Measurements from ENCODE around the gene ALPK1.
A peak's percentile ranks its signal among the peaks of the same experiment; 100 is the strongest.

Gene ALPK1

GRCh38 chr4:112296949-112297880, at the start of gene ALPK1:
Gene ALPK1 (plus strand): TSS chr4:112297369.
- CTCF ChIA-PET, result interaction anchor here (0.6 kb wide), 1 partner anchor 30 kb away, joined by 11 read pairs; no protein-coding TSS in a partner anchor
- DNase-seq (ENCODE audit: low spot score), result peak; percentile 85
- H3K27ac ChIP-seq, result no peak within 1 kb of the TSS
- no peak for TF ChIP-seq CTCF (conservative IDR thresholded peaks at IDR 0.05; ENCODE audit: low read depth)
- POLR2A ChIA-PET (ENCODE audit: low non-redundant PET), result interaction anchor here (0.7 to 1.2 kb wide), 2 partner anchors 12 to 1685 kb away, joined by 3 to 8 read pairs; partner anchors contain the start of gene TIFA

- POLR2A ChIA-PET (ENCODE audit: low non-redundant PET), result no interaction called here
Observed at GRCh38 chr4:112251019-112251643, 46.0 kb upstream of the ALPK1 start.

GRCh38 chr4:112252234-112252633, 44.9 kb upstream of the ALPK1 start:
- ChIA-PET POLR2A (ENCODE audit: low non-redundant PET) (no interaction called here), CTCF (no interaction called here)
- TF ChIP-seq CTCF (conservative IDR thresholded peaks at IDR 0.05; ENCODE audit: low read depth), result no peak
- no peak overlapping the region for H3K27ac ChIP-seq
- no peak for DNase-seq (ENCODE audit: low spot score)

More at GRCh38 chr4:112251019-112251643, 46.0 kb upstream of the ALPK1 start:
- CTCF ChIA-PET, result interaction anchor here (0.5 kb wide), 1 partner anchor 1666 kb away, joined by 3 read pairs; no protein-coding TSS in a partner anchor
- no peak for DNase-seq (ENCODE audit: low spot score)
- no peak for TF ChIP-seq CTCF (conservative IDR thresholded peaks at IDR 0.05; ENCODE audit: low read depth)
- H3K27ac ChIP-seq, result no peak overlapping the region

- H3K27ac ChIP-seq, result no peak overlapping the region
- DNase-seq (ENCODE audit: low spot score), result no peak
- CTCF ChIA-PET, result no interaction called here
- POLR2A ChIA-PET (ENCODE audit: low non-redundant PET), result no interaction called here
- no peak for TF ChIP-seq CTCF (conservative IDR thresholded peaks at IDR 0.05; ENCODE audit: low read depth)
Observed at GRCh38 chr4:112253382-112254000, 43.7 kb upstream of the ALPK1 start.

GRCh38 chr4:112257098-112257497, 40.1 kb upstream of the ALPK1 start:
- ChIA-PET POLR2A (ENCODE audit: low non-redundant PET) (no interaction called here), CTCF (interaction anchor here (0.6 kb wide), 1 partner anchor 9 kb away, joined by 3 read pairs; no protein-coding TSS in a partner anchor)
- DNase-seq (ENCODE audit: low spot score), result no peak
- TF ChIP-seq CTCF (conservative IDR thresholded peaks at IDR 0.05; ENCODE audit: low read depth), result no peak
- no peak overlapping the region for H3K27ac ChIP-seq

- TF ChIP-seq CTCF (conservative IDR thresholded peaks at IDR 0.05; ENCODE audit: low read depth), result peak; percentile 27
- ChIA-PET POLR2A (ENCODE audit: low non-redundant PET) (no interaction called here), CTCF (interaction anchor here (0.5 to 1.0 kb wide), 5 partner anchors 30 to 664 kb away, joined by 3 to 11 read pairs (median 4); partner anchors contain the start of gene ALPK1)
- no peak for DNase-seq (ENCODE audit: low spot score)
- no peak overlapping the region for H3K27ac ChIP-seq
Observed at GRCh38 chr4:112266823-112267222, 30.3 kb upstream of the ALPK1 start.
